NCI-H146 treated with DMSO at 0.1 percent for 48 hours (cell line): ENCODE data around the gene DNAH8.
A peak's percentile ranks its signal among the peaks of the same experiment; 100 is the strongest.

ENCODE experiments used
- DNase-seq: peaks from one replicate; lab custom pipeline; 2025; ENCODE audit not compliant: unreplicated experiment; lab: John Stamatoyannopoulos, UW

DNAH8 gene

DNA sequence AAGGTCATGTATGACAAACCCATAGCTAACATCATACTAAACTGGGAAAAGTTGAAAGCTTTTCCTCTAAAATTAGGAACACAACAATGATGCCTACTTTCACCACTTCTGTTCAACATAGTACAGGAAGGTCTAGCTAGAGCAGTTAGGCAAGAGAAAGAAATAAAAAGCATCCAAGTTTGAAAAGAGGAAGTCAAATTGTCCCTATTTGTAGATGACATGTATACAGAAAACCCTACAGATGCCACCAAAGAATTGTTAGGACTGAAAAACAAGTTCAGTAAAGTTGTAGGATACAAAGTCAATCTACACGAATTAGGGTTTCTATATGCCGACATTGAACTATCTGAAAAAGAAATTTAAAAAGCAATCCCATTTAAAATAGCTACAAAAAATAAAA lies 244.0 kb downstream of the DNAH8 start:
- no peak for DNase-seq

DNA sequence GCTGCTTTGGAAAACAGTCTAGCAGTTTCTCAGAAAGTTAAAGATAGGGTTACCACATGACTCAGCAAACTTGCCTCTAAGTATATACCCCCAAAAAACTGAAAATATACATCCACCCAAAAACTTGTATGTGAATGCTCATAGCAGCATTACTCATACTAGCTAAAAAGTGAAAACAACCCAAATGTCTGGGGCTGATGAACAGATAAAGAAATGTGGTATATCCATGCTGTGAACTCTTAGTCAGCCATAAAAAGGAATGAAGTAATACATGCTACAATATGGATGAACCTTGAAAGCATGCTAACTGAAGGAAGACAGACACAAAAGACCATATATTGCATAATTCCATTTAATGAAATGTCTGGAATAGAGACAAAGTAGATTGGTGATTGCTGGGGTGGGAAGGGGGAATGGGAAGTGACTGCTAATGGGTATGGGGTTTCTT lies 253.6 kb downstream of the DNAH8 start:
- DNase-seq, result no peak

DNA sequence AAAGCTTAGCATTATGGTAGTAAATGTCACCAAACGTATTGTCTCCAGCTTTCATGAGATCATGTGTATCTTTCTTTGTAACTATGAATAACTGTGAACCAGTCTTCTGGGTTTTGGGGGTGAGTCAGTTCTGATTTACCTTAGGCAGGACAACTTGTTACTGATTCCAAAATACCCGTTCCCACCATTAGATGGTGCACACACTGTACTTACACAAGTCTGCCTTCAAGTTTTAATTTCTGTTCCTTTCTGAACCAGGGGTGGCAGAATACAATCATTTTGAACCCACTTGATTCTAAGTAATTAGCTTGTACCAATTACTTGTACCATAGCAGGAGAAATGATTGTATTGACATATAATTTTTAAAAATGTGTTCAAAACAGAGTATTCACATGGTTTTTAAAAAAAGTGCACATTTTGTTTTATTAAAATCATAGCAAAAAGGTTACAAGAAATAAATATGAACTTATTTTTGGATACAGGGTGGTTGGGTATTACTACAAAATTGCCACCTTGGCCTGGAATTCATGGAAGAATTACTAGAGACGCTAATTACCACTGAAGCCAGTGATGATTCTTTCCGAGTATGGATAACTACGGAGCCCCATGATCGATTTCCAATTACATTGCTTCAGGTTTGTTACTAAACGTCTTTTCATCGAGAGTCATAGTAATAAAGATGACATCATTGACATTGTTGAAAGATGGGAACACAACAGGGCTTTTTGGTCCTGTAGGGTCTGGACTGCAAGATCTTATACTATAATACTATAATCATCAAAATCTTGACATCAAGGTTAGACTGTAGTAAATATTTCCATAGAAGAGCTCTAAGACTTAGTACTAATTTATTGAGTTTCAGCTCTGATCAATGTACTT lies 258.3 kb downstream of the DNAH8 start:
- peak; percentile 37 for DNase-seq

DNA sequence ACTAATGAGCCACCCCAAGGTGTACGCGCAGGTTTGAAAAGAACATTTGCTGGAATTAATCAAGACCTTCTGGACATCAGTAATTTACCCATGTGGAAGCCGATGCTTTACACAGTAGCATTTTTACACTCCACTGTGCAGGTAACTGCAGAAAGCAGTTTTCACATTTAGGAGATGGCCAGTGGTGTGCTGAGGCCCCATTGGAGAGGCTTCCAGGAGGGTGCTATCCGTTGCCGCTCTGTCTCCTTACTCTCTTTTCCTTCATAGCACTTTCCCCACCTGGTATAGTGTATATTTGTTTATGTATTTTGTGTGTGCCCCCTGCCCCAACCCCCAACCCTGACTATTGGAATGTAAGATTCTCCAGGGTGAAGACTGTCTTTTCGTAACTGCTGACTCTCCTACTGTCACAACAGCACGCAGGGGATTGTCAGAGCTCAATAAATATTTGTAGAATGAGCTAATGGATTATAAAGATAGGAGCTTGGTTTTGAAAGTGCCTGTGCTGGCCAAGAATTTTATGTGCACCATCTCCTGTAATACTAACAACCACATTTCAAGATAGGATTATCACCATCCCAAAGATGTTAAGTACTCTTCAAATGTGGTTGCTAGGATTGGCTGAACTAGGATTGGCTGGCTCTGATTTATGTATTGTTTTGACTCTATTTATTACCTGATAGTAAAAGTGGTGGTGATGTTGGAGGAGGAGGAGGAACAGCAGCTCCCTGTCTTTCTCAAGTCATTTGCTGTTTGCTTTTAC lies 259.5 kb downstream of the DNAH8 start:
- DNase-seq, result no peak

DNA sequence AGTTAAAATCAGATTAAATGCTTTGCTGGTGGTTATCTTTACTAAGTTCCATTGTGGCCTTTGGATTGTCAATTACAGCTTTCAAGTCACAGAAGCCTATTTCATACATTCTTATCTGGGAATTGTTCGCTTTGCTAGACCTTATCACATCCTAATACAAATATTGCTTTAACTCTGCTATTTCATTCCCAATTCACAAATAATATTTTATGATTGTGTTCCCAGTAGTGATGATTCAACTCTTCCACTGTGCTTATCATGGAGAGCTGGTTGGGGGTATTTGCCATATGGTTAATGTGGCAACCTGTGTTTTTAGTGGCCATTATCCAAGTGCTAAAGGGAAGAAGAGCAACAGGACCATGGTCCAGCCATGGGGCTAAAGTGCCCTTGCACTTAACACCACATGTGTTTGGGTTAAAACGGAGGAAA lies 260.5 kb downstream of the DNAH8 start:
- DNase-seq, result no peak

DNA sequence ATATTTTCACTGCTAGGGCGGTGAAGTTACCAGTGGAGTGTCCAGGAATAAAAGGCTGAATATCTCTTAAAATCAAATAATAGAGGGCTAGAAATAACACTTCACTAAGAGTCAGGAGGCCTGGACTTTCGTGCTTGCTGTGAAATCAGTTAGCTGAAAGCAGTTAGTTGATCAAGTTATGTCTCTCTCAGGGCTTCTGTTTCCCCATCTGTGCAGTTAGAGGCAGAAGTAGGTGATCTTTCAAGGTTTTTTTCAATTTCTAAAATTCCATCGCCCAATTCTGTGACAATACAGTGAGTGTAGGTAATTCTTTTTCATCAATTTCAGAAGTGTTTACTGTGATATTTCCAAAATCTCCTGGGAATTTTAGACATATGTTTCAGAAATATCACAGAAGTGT lies 260.9 kb downstream of the DNAH8 start:
- DNase-seq, result no peak

DNA sequence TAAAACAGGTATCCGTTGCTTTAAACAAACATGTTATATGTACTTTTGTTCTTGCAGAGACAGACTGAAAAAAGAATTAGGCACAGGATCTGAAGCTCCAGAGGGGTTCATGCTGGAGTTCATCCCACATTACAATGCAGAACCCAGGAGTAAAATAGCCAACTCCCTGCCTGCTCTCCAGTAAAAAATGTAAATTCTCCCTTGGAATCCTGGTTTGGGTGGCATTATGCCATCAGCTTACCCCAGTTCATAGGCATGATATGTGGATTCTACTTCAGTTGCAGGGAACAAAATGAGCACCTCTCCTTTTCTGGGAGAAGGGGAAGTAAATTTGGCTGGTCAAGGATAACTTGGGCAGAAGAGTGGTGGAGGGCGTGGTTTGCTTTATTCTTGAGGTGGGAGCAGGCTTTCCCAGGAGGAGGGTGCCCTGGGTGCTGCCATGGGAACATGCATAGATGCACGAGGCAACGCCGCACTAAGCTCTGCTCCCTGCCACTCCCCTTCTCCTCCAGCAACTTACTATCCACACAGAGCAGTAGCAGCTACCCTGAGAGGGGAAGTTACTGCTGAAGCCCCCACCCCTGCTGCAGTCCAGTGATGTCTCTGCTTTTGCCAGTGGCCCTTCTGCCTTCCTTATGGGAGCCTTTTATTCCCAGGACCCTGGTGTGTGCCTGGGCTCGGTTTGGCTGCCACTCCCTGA lies 261.8 kb downstream of the DNAH8 start:
- no peak for DNase-seq

DNA sequence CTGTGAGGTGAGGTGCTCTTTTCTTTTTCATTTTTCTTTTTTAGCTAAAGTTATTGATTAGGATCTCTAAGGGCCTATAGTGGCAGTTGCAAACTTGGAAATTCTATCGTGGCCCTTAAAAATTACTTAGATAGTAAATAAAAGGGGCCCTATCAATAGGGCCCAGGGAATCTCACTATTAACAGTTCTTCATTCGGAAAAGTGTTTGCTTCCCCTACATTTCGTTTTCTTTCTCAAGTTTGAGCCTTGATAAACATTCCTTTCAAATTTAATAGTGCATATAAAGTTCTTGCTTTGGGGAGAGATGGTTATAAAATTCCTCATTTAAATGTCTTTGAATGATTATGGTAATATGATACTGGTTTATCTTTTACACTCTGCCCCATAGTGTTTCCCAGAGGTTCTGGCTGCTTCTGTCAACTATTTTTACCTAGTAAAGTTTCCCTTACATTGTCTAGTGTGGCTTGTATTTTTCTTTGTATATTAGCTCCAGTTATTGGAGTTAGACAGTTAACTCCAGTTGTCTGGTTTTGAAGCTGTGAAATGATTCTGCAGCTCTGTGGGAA lies 263.1 kb downstream of the DNAH8 start:
- no peak for DNase-seq

DNA sequence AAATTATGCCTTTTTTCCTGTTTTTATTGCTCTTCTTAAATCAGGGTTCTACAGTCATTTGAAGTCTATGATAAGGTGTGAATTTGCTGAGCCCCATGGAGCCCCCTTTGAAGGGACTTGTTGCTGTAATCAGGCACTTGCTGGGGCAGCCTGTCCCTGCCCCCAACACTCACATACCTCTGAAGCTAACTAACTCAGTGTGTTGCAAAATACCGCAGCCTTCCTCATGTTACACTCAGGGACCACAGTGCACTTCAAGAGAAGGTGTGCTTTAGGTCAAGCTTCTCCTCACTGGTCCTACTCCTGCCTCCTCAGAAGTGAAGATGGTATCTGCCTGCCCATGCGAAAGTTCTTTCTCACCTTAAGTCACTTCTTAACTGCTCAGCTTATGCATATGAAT lies 267.4 kb downstream of the DNAH8 start:
- no peak for DNase-seq

DNA sequence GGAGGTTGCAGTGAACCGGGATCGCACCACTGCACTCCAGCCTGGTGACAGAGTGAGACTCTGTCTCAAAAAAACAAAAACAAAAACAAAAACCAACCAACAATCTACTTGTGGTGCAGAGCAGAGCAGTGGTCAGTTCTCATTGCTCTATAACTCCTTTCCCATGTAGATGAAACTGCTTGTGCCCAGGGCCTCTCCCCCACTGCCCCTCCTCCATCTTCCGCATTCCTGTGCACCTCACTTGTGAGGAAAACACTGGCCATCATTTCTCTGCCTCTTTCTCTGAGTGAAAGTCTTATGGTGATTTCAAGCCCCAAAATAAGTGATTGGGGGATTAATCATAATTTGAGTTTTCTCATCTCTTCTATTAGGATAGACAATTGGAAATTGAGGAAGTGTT lies 269.6 kb downstream of the DNAH8 start:
- no peak for DNase-seq

DNA sequence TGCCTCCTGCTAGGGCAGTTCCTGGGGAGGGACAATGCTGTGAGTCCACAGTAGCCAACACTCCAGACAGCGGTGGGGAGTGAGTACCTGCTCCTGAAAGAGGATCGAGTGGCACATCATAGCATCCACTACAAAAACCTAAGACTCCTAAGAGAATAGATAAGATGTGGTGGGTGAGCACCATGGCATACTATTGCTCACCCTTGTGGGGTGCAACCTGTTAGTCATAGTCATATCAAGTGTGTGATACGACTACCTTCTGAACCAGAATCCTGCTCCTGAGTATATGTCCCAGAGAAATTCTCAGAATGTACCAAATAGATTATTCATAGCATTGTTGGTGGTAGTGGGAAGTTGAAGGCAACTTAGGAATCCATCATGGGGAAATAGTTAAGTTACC lies 270.7 kb downstream of the DNAH8 start:
- DNase-seq, result no peak

DNA sequence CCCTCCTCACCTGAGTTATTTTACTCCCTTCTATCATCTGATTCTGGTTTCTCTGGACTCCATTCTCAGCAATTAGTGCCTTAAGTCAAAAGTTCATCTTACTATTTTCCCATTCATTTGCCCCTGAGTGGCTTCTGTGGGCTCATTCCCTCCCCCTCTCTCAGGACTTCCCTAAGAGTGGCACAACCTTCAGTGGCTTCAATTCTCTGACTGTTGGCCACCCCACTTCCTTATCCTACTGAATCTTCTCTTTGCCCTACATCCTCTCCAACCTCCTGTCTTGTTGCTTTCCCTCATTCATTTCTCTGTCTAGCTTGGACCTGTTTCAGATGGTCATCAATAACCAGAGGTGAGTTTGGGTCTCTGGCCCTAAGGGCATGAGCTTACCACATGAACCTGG lies 272.4 kb downstream of the DNAH8 start:
- DNase-seq, result no peak

DNA sequence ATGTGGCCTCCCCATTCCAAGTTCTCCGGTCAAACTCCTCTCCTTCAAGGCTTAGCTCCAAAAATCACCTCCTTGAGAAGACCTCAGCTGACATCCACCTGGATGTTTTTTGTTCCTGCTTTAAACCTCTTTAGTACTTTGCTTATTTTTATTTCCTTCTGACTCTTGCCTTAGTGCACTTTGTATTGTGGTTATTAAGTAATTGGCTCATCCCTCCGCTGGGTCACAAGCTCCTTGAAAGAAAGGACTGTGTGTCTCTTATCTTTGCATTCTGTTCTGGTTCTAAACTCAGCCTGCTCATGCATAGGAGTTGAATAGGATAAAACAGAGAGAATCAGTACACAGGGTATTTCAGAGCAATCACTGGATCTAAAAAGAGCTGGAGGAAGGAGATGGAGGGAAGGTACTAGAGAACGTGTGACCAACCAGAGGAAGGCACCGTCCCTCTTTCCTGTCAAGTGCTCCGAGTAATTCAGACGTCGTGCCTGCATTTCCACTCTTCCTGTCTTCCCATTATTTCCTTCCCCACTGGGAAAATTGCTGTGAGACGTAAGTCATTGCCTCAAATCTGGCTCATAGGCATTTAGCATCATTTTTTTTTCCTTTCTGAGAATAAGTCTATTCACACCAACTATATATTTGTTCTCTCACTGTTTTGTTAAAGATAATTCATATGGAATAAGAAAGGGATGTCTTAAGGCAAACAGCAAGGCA lies 273.8 kb downstream of the DNAH8 start:
- DNase-seq, result no peak

DNA sequence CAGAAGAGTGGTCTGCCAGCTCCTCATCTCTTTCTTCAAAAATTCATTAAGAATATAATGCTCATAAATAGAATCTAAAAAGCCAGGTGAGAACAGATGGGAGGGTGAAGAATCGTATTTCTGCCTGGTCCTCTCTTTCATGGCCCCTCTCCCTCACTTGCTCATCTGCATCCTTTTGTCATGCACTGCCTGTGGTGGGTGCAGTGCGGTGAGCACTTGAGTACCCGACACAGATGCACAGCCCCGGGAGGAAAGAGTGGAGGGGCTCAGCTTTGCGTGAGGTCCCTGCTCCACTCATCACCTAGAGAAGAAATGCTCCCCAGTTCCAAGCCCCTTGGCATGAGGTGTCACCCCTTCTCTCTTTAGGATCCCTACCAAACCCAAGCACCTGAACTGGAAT lies 275.4 kb downstream of the DNAH8 start:
- DNase-seq, result no peak

DNA sequence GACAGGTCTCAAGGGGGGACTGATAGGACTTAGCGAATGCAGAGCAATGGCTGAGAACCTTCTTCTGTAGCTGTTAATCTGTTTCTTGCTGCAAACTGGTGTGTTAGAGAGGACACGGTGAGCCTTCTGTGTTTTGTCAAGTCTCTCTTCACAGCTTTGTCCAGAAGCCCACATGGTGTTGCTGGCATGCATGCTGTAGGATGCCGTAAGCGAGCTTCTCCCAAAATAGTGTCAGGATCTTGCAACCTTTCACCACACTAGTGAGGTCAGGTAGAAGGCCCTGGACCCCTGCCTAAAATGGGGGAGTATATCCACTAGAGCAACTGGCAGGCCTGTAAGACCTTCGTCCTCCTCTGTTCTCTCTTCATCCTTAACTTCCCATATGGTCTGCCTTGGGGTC lies 281.6 kb downstream of the DNAH8 start:
- DNase-seq, result no peak

DNA sequence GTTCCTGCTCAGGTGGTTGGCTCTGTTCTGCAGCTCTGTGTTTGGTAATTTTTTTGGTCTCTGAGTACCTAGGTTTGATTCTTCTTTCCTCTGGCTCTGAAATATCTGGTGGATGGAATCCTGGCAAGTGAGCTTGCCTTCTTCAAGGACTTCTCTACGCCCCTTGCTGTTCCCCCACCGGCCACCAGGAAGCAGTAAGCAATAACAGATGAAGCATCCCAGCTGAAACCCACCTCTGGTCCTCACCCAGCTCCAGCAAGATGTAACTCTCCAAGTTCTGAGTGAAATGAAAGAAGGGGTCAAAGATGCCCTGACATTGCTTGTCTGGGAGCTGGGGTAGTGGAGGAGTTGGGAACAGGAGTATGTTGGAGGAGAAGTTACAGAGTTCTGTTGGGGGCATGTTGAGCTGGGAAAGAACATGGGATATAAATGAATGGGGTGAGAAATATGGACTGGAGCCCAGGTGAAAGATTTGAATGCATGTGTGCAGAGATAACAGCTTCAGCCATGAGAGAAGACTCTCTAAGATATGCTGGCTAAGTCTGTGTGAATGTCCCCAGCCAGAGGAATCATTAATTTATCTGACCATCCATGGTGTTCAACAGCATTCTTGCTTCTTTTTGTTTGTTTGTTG lies 282.1 kb downstream of the DNAH8 start:
- DNase-seq, result peak; percentile 38

DNA sequence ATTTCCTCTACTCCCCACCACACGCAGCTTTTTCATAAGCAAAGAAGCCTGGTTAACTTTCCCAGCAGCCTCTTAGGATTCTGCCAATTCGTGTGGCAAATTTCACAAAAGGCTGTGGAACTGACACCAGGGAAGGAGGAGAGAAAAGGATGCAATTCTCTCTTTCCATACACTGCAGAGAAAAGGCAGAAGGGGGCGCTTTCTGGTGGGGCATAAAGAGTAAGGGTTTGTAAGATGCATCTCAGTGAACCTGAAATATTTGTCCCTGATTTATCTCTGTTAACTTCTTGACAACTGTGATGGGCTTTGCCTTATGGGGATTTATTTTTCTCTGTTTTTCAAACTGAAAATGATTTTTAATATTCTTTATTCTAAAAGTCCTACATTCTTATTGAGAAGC lies 288.0 kb downstream of the DNAH8 start:
- DNase-seq, result no peak

DNA sequence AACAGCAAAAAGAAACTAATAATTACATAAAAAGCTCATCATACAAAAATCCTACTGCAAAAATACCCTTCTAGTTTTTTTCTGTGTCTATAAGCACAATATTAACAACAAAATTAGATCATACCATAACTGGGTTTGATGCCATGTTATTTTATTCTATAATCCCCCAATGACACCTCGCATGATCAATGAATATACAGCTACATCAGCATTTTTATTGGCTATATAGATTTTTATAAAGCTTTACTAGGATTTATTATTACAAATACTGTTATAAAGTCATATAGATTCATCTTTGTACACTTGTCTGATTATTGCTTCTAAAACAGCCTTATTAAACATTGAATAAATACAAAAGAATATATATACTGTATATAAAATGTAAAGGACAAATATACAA lies 288.4 kb downstream of the DNAH8 start:
- DNase-seq, result no peak

DNA sequence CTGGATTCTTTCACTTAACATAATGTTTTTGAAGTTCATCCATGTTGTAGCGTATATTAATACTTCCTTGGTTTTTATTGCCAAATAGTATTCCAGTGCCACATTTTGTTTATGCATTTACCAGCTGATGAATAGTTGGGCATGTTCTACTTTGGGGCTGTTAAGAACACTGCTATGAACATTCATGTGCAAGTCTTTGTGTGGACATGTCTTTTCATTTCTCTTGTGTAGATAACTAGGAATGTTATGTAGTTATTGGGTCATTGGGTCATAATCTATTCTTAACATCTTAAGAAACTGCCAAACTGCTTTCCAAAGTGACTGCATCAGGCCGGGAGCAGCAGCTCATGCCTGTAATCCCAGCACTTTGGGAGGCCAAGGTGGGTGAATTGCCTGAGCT lies 289.7 kb downstream of the DNAH8 start:
- no peak for DNase-seq

DNA sequence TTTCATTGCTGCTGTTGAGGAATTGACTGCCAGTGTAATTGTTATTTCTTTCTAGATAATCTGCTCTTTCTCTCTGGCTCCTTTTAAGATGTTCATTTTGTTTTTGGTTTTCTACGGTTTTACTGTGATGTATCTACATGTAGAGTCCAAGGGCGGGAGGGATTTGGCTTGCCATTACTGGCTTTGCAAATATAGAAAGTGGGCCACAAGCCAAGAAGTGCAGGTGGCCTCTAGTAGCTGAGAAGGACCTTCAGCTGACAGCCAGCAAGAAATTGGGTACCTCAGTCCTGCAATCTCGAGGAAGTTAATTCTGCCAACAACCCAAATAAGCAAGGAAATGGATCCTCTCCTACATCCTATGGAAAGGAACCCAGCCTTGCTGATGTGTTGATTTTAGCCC lies 290.7 kb downstream of the DNAH8 start:
- DNase-seq, result no peak
